Measurements from ENCODE around the gene CLPTM1L.

DNA sequence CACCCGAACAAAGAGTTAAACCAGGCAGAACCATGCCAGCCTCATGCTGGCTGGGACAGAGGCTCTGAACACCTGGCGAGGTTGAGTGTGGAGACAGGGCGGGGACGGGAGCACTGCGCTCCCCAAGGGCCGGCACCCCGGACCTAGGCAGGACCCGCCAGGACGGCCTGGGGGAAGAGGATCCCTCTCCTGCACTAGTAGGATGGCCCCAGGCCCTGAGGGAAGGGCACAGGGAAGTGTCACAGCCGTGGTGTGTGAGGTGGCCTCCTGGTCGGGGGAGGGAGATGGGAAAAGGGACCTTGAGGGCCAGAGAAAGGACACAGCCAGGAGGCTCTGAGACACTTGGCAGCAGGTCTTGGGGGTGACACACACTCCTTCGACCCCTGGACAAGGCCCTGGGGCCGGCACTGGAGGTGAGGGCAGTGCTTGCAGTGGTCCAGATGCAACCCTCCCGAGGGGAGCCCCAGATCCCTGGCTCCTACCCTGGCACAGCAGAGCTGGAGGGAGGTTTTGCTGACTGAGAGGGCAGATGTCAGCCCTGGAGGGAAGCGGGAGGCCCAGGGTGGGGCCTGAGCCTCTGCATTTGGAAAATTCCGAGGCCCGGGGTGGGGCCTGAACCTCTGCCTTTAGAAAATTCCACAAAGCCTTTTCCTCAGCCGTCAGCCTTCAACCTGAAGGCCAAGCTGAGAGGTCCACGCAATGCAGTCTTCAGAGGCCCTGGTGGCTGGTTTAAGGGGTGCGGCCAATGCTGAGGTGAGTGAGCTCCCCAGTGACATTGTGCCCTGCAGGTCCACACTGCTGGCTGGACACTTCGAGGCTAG, 25.3 kb downstream of the CLPTM1L start:
- TF ChIP-seq EZH2phosphoT487 (IDR thresholded peaks at IDR 0.05; ENCODE audit: borderline replicate concordance, low read depth, low read length): no peak
- TF ChIP-seq, protein P1, sequence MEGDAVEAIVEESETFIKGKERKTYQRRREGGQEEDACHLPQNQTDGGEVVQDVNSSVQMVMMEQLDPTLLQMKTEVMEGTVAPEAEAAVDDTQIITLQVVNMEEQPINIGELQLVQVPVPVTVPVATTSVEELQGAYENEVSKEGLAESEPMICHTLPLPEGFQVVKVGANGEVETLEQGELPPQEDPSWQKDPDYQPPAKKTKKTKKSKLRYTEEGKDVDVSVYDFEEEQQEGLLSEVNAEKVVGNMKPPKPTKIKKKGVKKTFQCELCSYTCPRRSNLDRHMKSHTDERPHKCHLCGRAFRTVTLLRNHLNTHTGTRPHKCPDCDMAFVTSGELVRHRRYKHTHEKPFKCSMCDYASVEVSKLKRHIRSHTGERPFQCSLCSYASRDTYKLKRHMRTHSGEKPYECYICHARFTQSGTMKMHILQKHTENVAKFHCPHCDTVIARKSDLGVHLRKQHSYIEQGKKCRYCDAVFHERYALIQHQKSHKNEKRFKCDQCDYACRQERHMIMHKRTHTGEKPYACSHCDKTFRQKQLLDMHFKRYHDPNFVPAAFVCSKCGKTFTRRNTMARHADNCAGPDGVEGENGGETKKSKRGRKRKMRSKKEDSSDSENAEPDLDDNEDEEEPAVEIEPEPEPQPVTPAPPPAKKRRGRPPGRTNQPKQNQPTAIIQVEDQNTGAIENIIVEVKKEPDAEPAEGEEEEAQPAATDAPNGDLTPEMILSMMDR (conservative IDR thresholded peaks at IDR 0.05; ENCODE audit: low read length): no peak
